CD4-positive, alpha-beta T cell treated with Interleukin-4 for 4 hours (primary cell): Measurements from ENCODE around the gene SGCA.

ENCODE experiments used
- DNase-seq: peaks from one replicate; pipeline ENCODE4 v3.0.0-alpha.2; 2020

Gene SGCA

GRCh38 chr17:50134206-50135110, 31.3 kb upstream of the SGCA start:
- no peak for DNase-seq

- DNase-seq = no peak
Observed at GRCh38 chr17:50135316-50136095, 30.3 kb upstream of the SGCA start.

- no peak for DNase-seq
Observed at GRCh38 chr17:50136096-50136687, 29.6 kb upstream of the SGCA start.

- DNase-seq = no peak
Observed at GRCh38 chr17:50137042-50137441, 28.8 kb upstream of the SGCA start.

GRCh38 chr17:50139185-50139783, 26.5 kb upstream of the SGCA start:
- no peak for DNase-seq

- peak; percentile 75 for DNase-seq
Observed at GRCh38 chr17:50139950-50140885, 25.6 kb upstream of the SGCA start.

- no peak for DNase-seq
Observed at GRCh38 chr17:50141026-50141744, 24.6 kb upstream of the SGCA start.

GRCh38 chr17:50141745-50142110, 24.1 kb upstream of the SGCA start:
- no peak for DNase-seq

GRCh38 chr17:50143461-50144176, 22.2 kb upstream of the SGCA start:
- no peak for DNase-seq

- DNase-seq = no peak
Observed at GRCh38 chr17:50144355-50144754, 21.4 kb upstream of the SGCA start.

- DNase-seq = no peak
Observed at GRCh38 chr17:50144845-50145531, 20.8 kb upstream of the SGCA start.

- no peak for DNase-seq
Observed at GRCh38 chr17:50145532-50146229, 20.1 kb upstream of the SGCA start.

- no peak for DNase-seq
Observed at GRCh38 chr17:50146230-50146926, 19.4 kb upstream of the SGCA start.

- no peak for DNase-seq
Observed at GRCh38 chr17:50146927-50147665, 18.7 kb upstream of the SGCA start.

GRCh38 chr17:50147841-50148225, 18.0 kb upstream of the SGCA start:
- DNase-seq = no peak

GRCh38 chr17:50148226-50149090, 17.3 kb upstream of the SGCA start:
- peak; percentile 82 for DNase-seq

GRCh38 chr17:50149091-50149416, 16.8 kb upstream of the SGCA start:
- no peak for DNase-seq
